ENCODE measurements around the gene ATF6. TPM values are rescaled to one million over a fixed set of nuclear protein-coding genes. Genes with fewer than 3 reads are reported as not detected.
A peak's percentile ranks its signal among the peaks of the same experiment; 100 is the strongest.

Gene ATF6
- total and polyA plus RNA-seq, 8 donors: 2.2 to 29.5 (median 16.9) TPM

- intact Hi-C loops (cut with DNase I): no loop called here
- H3K4me1 ChIP-seq: peaks cover 0 to 37% (median 5%) of the 10 kb centered on the region in 3 donors
- TF ChIP-seq CTCF (IDR thresholded peaks at IDR 0.05): no peak
- H3K9me3 ChIP-seq: no peaks in the 10 kb centered on the region
- DNase-seq (no peak), FAIRE-seq (no peak), ATAC-seq (no peak)
- H3K36me3 ChIP-seq: no peaks in the 10 kb centered on the region
- no peak overlapping the region for H3K27ac ChIP-seq
- WGBS, 2 donors: 74 to 84% methylated on average over 5 of the region's 5 CpGs
- H3K27me3 ChIP-seq: no peaks in the 10 kb centered on the region
- H3K4me3 ChIP-seq: no peak overlapping the region
Measured at GRCh38 chr1:161771161-161771560, 5.0 kb downstream of the ATF6 start.

GRCh38 chr1:161771973-161772372 is 5.9 kb downstream of the ATF6 start:
- 82 to 87% methylated on average over 2 of the region's 2 CpGs for WGBS, 2 donors
- no peak for TF ChIP-seq CTCF (IDR thresholded peaks at IDR 0.05)
- no peak for ATAC-seq
- no peak for DNase-seq
- H3K27ac ChIP-seq: peak overlapping the region in 1 of 4 donors; percentile 16
- H3K4me3 ChIP-seq: no peak overlapping the region
- H3K9me3 ChIP-seq: no peaks in the 10 kb centered on the region
- no peaks in the 10 kb centered on the region for H3K36me3 ChIP-seq
- no peaks in the 10 kb centered on the region for H3K27me3 ChIP-seq
- peaks cover 0 to 36% (median 5%) of the 10 kb centered on the region in 3 donors for H3K4me1 ChIP-seq
- intact Hi-C loops (cut with DNase I): no loop called here
- no peak for FAIRE-seq

- H3K27ac ChIP-seq: peak overlapping the region in 1 of 4 donors; percentile 16
- peaks cover 0 to 32% (median 5%) of the 10 kb centered on the region in 3 donors for H3K4me1 ChIP-seq
- intact Hi-C loops (cut with DNase I): no loop called here
- FAIRE-seq (no peak), ATAC-seq (peak in 3 of 4 donors; percentile 24 to 67 (median 54)), DNase-seq (no peak)
- H3K4me3 ChIP-seq: no peak overlapping the region
- no peak for TF ChIP-seq CTCF (IDR thresholded peaks at IDR 0.05)
- H3K9me3 ChIP-seq: no peaks in the 10 kb centered on the region
- no peaks in the 10 kb centered on the region for H3K27me3 ChIP-seq
- no peaks in the 10 kb centered on the region for H3K36me3 ChIP-seq
Measured at GRCh38 chr1:161772397-161772796, 6.3 kb downstream of the ATF6 start.

- H3K27me3 ChIP-seq: no peaks in the 10 kb centered on the region
- no peaks in the 10 kb centered on the region for H3K36me3 ChIP-seq
- DNase-seq: no peak
- ATAC-seq: no peak
- 38 to 46% methylated on average over 4 of the region's 4 CpGs for WGBS, 2 donors
- intact Hi-C loops (cut with DNase I): no loop called here
- no peak overlapping the region for H3K27ac ChIP-seq
- no peak overlapping the region for H3K4me3 ChIP-seq
- TF ChIP-seq CTCF (IDR thresholded peaks at IDR 0.05): no peak
- FAIRE-seq: no peak
- peaks cover 0 to 18% (median 2%) of the 10 kb centered on the region in 3 donors for H3K4me1 ChIP-seq
- H3K9me3 ChIP-seq: no peaks in the 10 kb centered on the region
Measured at GRCh38 chr1:161773791-161774190, 7.7 kb downstream of the ATF6 start.

- H3K9me3 ChIP-seq: no peaks in the 10 kb centered on the region
- TF ChIP-seq CTCF (IDR thresholded peaks at IDR 0.05): no peak
- DNase-seq: no peak
- H3K27ac ChIP-seq: no peak overlapping the region
- peaks cover 0 to 9% (median 0%) of the 10 kb centered on the region in 3 donors for H3K36me3 ChIP-seq
- H3K27me3 ChIP-seq: no peaks in the 10 kb centered on the region
- peaks cover 0 to 7% (median 0%) of the 10 kb centered on the region in 3 donors for H3K4me1 ChIP-seq
- FAIRE-seq: no peak
- intact Hi-C loops (cut with DNase I): no loop called here
- no peak for ATAC-seq
- WGBS, 2 donors: 87 to 89% methylated on average over 2 of the region's 2 CpGs
- no peak overlapping the region for H3K4me3 ChIP-seq
Measured at GRCh38 chr1:161777261-161777660, 11.1 kb downstream of the ATF6 start.
